Measurements from ENCODE around the gene PRKCA.

DNA sequence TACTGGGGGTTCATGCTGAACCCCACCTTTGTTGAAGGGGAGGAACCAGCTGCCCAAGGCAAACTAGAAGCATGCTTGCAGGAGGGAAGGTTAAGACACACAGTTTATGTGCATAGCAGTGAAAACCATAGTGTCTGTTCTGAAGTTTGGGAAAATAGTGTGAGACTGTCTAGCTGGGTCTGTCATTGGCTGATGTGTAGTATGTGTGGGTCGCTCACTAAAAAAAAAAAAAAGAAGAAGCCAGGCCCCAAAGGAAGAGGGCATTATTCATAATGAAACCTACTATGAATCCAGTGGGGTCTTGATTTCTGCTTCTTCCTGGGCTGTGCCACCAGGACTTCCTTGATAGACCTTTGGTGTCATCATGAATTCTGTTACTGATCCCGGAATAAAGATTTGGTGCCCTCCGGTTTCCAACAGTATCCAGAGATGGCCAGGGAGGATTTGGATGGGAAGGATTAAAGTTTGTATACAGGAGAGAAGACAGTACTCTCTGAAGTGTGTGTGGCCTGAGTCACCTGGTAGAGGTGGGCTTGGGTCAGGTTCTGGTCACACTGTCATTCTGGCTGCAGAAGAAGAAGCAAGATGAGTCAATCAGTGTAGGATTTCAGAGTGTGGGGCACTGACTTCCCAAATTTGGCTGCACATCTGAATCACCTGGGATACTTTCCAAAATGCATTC is 220.3 kb downstream of the PRKCA start:
- TF ChIP-seq, protein P1, sequence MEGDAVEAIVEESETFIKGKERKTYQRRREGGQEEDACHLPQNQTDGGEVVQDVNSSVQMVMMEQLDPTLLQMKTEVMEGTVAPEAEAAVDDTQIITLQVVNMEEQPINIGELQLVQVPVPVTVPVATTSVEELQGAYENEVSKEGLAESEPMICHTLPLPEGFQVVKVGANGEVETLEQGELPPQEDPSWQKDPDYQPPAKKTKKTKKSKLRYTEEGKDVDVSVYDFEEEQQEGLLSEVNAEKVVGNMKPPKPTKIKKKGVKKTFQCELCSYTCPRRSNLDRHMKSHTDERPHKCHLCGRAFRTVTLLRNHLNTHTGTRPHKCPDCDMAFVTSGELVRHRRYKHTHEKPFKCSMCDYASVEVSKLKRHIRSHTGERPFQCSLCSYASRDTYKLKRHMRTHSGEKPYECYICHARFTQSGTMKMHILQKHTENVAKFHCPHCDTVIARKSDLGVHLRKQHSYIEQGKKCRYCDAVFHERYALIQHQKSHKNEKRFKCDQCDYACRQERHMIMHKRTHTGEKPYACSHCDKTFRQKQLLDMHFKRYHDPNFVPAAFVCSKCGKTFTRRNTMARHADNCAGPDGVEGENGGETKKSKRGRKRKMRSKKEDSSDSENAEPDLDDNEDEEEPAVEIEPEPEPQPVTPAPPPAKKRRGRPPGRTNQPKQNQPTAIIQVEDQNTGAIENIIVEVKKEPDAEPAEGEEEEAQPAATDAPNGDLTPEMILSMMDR (IDR thresholded peaks at IDR 0.05) = no peak
- TF ChIP-seq POLR2A (IDR thresholded peaks at IDR 0.05) = no peak
